ENCODE measurements around the gene MSH4.
"Not testable (repeated sequence)": the region's sequence is repeated elsewhere in the genome, so short reads cannot be mapped to it uniquely, and the experiment has no call there.

DNA sequence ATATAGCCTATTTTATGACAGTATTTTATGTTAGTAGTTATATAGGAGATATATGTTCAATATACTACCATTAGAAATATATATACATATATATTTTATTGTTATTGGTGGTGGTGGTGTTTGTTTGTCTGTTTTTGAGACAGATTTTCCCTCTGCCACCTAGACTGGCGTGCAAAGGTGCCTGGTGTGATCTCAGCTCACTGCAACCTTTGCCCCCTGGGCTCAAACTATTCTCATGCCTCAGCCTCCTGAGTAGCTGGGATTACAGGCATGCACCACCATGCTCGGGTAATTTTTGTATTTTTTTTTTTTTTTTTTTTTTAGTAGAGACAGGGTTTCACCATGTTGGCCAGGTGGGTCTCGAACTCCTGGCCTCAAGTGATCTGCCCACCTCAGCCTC is 13.4 kb downstream of the MSH4 start:
- not testable (repeated sequence) for TF ChIP-seq TAF1 (IDR thresholded peaks at IDR 0.05; ENCODE audit: low read depth, low read length); POLR2A (IDR thresholded peaks at IDR 0.05; ENCODE audit: low read depth, low read length); POLR2AphosphoS5 (IDR thresholded peaks at IDR 0.05; ENCODE audit: low read depth, low read length); PAX5 (IDR thresholded peaks at IDR 0.05; ENCODE audit: insufficient read depth, low read length, severe bottlenecking); SPI1 (IDR thresholded peaks at IDR 0.05; ENCODE audit: low read depth, low read length)
